NCI-H446 treated with DMSO at 0.1 percent for 48 hours (cell line): ENCODE results near the gene SLC17A7.

Experiments used
- DNase-seq: peaks from one replicate; lab custom pipeline; 2025; lab: John Stamatoyannopoulos, UW

Gene SLC17A7

GRCh38 chr19:49427855-49428546 is 13.3 kb downstream of the SLC17A7 start:
- DNase-seq = no peak

- DNase-seq = no peak
Measured at GRCh38 chr19:49427339-49427738, 14.0 kb downstream of the SLC17A7 start.

- no peak for DNase-seq
Measured at GRCh38 chr19:49425922-49426592, 15.3 kb downstream of the SLC17A7 start.

GRCh38 chr19:49425178-49425577 is 16.1 kb downstream of the SLC17A7 start, which contains the start of gene GFY:
Gene GFY (plus strand): TSS chr19:49425388. CDS start chr19:49426431, 1,043 bp downstream.
- DNase-seq = no peak

- no peak for DNase-seq
Measured at GRCh38 chr19:49423985-49424303, 17.4 kb downstream of the SLC17A7 start.

GRCh38 chr19:49423071-49423984 is 18.0 kb downstream of the SLC17A7 start, which contains the start of gene PTH2:
Gene PTH2 (minus strand): TSS chr19:49423441. CDS start chr19:49423339, 102 bp downstream.
- no peak for DNase-seq

GRCh38 chr19:49422407-49423070 is 18.8 kb downstream of the SLC17A7 start:
- no peak for DNase-seq

GRCh38 chr19:49421878-49422202 is 19.5 kb downstream of the SLC17A7 start:
- DNase-seq = no peak

GRCh38 chr19:49421039-49421877 is 20.1 kb downstream of the SLC17A7 start:
- peak; percentile 20 for DNase-seq

- no peak for DNase-seq
Measured at GRCh38 chr19:49420227-49420626, 21.1 kb downstream of the SLC17A7 start.

GRCh38 chr19:49419173-49419572 is 22.2 kb downstream of the SLC17A7 start:
- no peak for DNase-seq

GRCh38 chr19:49418511-49418910 is 22.8 kb downstream of the SLC17A7 start:
- DNase-seq = no peak

- no peak for DNase-seq
Measured at GRCh38 chr19:49417088-49417487, 24.2 kb downstream of the SLC17A7 start.

GRCh38 chr19:49415810-49416200 is 25.5 kb downstream of the SLC17A7 start:
- DNase-seq = no peak

- no peak for DNase-seq
Measured at GRCh38 chr19:49415102-49415809, 26.1 kb downstream of the SLC17A7 start.

GRCh38 chr19:49414256-49414655 is 27.1 kb downstream of the SLC17A7 start:
- DNase-seq = no peak

GRCh38 chr19:49413348-49413747 is 28.0 kb downstream of the SLC17A7 start:
- DNase-seq = no peak

GRCh38 chr19:49411681-49412326 is 29.5 kb downstream of the SLC17A7 start:
- DNase-seq = no peak

GRCh38 chr19:49409441-49410029 is 31.8 kb downstream of the SLC17A7 start:
- DNase-seq = no peak
